ENCODE measurements around the gene PRKG2. TPM values are rescaled to one million over a fixed set of nuclear protein-coding genes. Genes with fewer than 3 reads are reported as not detected.

The PRKG2 gene
- polyA plus RNA-seq, 2 of the 4 experiments (the other 2 are of a cell fraction), result 0.96 to 5.3 TPM

DNA sequence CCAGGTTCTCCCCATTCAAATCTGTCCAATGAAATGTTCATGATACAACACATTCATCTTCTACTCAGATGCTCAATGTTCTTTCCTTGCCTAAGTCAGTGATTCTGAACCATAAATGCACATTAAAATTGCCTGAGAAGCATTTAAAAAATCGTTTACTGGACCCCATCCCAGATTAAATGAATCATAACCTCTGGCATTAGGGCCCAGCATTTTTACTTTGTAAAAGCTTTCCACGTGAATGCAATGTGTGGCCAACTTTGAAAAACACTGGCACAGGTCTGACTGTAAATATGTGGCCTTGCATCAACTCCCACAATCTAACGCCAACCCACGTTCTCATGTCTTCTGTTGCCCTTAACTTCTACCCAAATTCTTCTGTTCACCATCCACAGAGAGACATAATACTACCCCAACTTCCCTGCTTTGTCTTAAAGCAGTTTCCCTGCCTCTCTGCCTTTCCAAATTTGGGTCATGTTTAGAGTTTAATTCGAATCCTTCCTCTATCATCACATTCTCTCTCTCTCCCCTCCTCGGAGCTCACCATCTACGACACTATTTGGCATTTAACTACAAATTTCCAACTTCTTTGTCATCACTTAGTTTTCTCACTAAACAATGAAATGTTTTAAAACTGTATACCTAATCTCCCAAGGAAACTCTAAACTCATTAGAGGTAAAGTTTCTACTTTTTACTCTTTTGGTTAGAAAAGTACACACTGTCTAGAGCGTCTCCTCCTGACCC, 78.7 kb downstream of the PRKG2 start:
- H3K4me1 ChIP-seq, result no peaks in the 10 kb centered on the region
- FAIRE-seq (no peak), DNase-seq (ENCODE audit: low read depth in 1 of 2, low spot score in 1 of 2) (no peak), ATAC-seq (no peak)
- ChIA-PET CTCF (interaction anchor here (0.8 kb wide), 1 partner anchor 66 kb away, joined by 3 read pairs; no protein-coding TSS in a partner anchor), POLR2A (no interaction called here)
- H3K4me3 ChIP-seq, result no peak overlapping the region
- no peaks in the 10 kb centered on the region for H3K9me3 ChIP-seq
- H3K27ac ChIP-seq, result no peak overlapping the region
- TF ChIP-seq CHD2 (IDR thresholded peaks at IDR 0.05; ENCODE audit: low read length, partially characterized antibody), result no peak
- no peak for TF ChIP-seq CHD4 (IDR thresholded peaks at IDR 0.05; ENCODE audit: borderline replicate concordance)
- TF ChIP-seq CBX8 (IDR thresholded peaks at IDR 0.05), result no peak
- TF ChIP-seq EHF (CRISPR knock-in tag; IDR thresholded peaks at IDR 0.05), result no peak
- TF ChIP-seq, protein P1, sequence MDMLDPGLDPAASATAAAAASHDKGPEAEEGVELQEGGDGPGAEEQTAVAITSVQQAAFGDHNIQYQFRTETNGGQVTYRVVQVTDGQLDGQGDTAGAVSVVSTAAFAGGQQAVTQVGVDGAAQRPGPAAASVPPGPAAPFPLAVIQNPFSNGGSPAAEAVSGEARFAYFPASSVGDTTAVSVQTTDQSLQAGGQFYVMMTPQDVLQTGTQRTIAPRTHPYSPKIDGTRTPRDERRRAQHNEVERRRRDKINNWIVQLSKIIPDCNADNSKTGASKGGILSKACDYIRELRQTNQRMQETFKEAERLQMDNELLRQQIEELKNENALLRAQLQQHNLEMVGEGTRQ (IDR thresholded peaks at IDR 0.05), result no peak
- TF ChIP-seq FOXS1 (CRISPR knock-in tag; IDR thresholded peaks at IDR 0.05), result no peak
- no peak for TF ChIP-seq ZC3H11A (IDR thresholded peaks at IDR 0.05)
- no peak for TF ChIP-seq JUN (IDR thresholded peaks at IDR 0.05)
- TF ChIP-seq RARB (CRISPR knock-in tag; IDR thresholded peaks at IDR 0.05), result no peak
- TF ChIP-seq, protein P2, sequence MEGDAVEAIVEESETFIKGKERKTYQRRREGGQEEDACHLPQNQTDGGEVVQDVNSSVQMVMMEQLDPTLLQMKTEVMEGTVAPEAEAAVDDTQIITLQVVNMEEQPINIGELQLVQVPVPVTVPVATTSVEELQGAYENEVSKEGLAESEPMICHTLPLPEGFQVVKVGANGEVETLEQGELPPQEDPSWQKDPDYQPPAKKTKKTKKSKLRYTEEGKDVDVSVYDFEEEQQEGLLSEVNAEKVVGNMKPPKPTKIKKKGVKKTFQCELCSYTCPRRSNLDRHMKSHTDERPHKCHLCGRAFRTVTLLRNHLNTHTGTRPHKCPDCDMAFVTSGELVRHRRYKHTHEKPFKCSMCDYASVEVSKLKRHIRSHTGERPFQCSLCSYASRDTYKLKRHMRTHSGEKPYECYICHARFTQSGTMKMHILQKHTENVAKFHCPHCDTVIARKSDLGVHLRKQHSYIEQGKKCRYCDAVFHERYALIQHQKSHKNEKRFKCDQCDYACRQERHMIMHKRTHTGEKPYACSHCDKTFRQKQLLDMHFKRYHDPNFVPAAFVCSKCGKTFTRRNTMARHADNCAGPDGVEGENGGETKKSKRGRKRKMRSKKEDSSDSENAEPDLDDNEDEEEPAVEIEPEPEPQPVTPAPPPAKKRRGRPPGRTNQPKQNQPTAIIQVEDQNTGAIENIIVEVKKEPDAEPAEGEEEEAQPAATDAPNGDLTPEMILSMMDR (IDR thresholded peaks at IDR 0.05), result no peak
- TF ChIP-seq, protein P3, sequence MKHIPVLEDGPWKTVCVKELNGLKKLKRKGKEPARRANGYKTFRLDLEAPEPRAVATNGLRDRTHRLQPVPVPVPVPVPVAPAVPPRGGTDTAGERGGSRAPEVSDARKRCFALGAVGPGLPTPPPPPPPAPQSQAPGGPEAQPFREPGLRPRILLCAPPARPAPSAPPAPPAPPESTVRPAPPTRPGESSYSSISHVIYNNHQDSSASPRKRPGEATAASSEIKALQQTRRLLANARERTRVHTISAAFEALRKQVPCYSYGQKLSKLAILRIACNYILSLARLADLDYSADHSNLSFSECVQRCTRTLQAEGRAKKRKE (CRISPR knock-in tag; IDR thresholded peaks at IDR 0.05; ENCODE audit: low read depth), result no peak
- TF ChIP-seq, protein P4, sequence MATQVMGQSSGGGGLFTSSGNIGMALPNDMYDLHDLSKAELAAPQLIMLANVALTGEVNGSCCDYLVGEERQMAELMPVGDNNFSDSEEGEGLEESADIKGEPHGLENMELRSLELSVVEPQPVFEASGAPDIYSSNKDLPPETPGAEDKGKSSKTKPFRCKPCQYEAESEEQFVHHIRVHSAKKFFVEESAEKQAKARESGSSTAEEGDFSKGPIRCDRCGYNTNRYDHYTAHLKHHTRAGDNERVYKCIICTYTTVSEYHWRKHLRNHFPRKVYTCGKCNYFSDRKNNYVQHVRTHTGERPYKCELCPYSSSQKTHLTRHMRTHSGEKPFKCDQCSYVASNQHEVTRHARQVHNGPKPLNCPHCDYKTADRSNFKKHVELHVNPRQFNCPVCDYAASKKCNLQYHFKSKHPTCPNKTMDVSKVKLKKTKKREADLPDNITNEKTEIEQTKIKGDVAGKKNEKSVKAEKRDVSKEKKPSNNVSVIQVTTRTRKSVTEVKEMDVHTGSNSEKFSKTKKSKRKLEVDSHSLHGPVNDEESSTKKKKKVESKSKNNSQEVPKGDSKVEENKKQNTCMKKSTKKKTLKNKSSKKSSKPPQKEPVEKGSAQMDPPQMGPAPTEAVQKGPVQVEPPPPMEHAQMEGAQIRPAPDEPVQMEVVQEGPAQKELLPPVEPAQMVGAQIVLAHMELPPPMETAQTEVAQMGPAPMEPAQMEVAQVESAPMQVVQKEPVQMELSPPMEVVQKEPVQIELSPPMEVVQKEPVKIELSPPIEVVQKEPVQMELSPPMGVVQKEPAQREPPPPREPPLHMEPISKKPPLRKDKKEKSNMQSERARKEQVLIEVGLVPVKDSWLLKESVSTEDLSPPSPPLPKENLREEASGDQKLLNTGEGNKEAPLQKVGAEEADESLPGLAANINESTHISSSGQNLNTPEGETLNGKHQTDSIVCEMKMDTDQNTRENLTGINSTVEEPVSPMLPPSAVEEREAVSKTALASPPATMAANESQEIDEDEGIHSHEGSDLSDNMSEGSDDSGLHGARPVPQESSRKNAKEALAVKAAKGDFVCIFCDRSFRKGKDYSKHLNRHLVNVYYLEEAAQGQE (IDR thresholded peaks at IDR 0.05), result no peak
- TF ChIP-seq FOSB (CRISPR knock-in tag; IDR thresholded peaks at IDR 0.05), result no peak
- TF ChIP-seq BHLHE40 (IDR thresholded peaks at IDR 0.05; ENCODE audit: low read depth, low read length), result no peak
- no peak for TF ChIP-seq PHF8 (IDR thresholded peaks at IDR 0.05; ENCODE audit: borderline replicate concordance, low read depth)
- no peak for TF ChIP-seq MAZ (IDR thresholded peaks at IDR 0.05; ENCODE audit: borderline replicate concordance, low read depth, low read length)
- 63% methylated on average over 8 of the region's 8 CpGs for WGBS (ENCODE audit: missing lambda C conversion rate)
- no peak overlapping the region for H3K4me2 ChIP-seq

DNA sequence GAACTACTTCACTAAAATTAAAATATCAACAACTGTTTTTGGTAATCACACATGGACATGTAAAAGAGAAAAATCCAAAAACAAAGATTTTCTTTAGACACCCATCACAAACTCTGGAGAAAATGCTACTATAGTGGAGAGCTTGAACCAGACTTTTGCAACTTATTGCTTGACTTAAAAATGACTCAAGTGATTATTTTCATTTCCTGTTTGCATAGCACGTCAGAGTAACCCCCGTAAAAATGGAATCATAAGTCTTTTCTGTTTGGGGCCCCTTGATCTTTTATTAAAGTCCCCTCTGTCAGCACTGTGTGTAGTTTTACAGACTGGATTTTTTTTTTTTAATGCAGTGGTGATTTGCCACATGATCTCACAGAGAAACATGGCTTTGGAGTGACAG, 79.5 kb downstream of the PRKG2 start:
- ATAC-seq, result no peak
- POLR2A ChIA-PET, result no interaction called here
- CTCF ChIA-PET, result no interaction called here
- TF ChIP-seq CBX8 (IDR thresholded peaks at IDR 0.05), result no peak
- no peak for TF ChIP-seq NFE2L2 (conservative IDR thresholded peaks at IDR 0.05; ENCODE audit: low read length)
- TF ChIP-seq HOXA7 (CRISPR knock-in tag; IDR thresholded peaks at IDR 0.05), result no peak
- no peak for TF ChIP-seq NPAS2 (CRISPR knock-in tag; IDR thresholded peaks at IDR 0.05; ENCODE audit: borderline replicate concordance)
- no peak for TF ChIP-seq TFCP2L1 (CRISPR knock-in tag; IDR thresholded peaks at IDR 0.05)
- no peak for TF ChIP-seq CEBPB (IDR thresholded peaks at IDR 0.05)
- TF ChIP-seq, protein P5, sequence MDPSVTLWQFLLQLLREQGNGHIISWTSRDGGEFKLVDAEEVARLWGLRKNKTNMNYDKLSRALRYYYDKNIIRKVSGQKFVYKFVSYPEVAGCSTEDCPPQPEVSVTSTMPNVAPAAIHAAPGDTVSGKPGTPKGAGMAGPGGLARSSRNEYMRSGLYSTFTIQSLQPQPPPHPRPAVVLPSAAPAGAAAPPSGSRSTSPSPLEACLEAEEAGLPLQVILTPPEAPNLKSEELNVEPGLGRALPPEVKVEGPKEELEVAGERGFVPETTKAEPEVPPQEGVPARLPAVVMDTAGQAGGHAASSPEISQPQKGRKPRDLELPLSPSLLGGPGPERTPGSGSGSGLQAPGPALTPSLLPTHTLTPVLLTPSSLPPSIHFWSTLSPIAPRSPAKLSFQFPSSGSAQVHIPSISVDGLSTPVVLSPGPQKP (IDR thresholded peaks at IDR 0.05; ENCODE audit: low read depth, low read length), result no peak
- no peak for TF ChIP-seq CHD2 (IDR thresholded peaks at IDR 0.05; ENCODE audit: low read length, partially characterized antibody)
- no peak for TF ChIP-seq FOSL2 (IDR thresholded peaks at IDR 0.05)
- TF ChIP-seq FOSL2 (CRISPR knock-in tag; IDR thresholded peaks at IDR 0.05), result no peak
- TF ChIP-seq ESRRA (IDR thresholded peaks at IDR 0.05; ENCODE audit: borderline replicate concordance, low read length), result no peak
- 29% methylated on average over 2 of the region's 2 CpGs for WGBS (ENCODE audit: missing lambda C conversion rate)
- Histone ChIP-seq H3K4me3 (no peak overlapping the region), H3K27ac (no peak overlapping the region), H3K4me2 (no peak overlapping the region), H3K4me1 (no peaks in the 10 kb centered on the region), H3K9me3 (no peaks in the 10 kb centered on the region; the same call in 2 of the 3 replicates)
- no peak for FAIRE-seq
- no peak for DNase-seq (ENCODE audit: low read depth in 1 of 2, low spot score in 1 of 2)
